Smooth muscle cell (in vitro differentiated cells): ENCODE results near the gene SYNDIG1. TPM values are rescaled to one million over a fixed set of nuclear protein-coding genes. Genes with fewer than 3 reads are reported as not detected.

Experiments
- DNase-seq: peaks from one replicate; lab custom pipeline; 2025; ENCODE audit not compliant: unreplicated experiment; lab: John Stamatoyannopoulos, UW
- H2AFZ ChIP-seq: fragments of 200-600 bp; sonication (generic); 2 replicates; pipeline ENCODE4 v1.6.0; 2016; ENCODE audit warnings: antibody characterized with exemption, low read depth, mild to moderate bottlenecking
- H3F3A ChIP-seq: fragments of 200-600 bp; sonication (generic); 2 replicates; pipeline ENCODE4 v1.6.0; 2017; ENCODE audit warnings: antibody characterized with exemption, low read depth
- H3K27ac ChIP-seq: fragments of 200-600 bp; sonication (generic); 2 replicates; pipeline ENCODE4 v1.5.1; 2016; ENCODE audit warnings: low read depth, mild to moderate bottlenecking
- H3K27me3 ChIP-seq: fragments of 200-600 bp; sonication (generic); 2 replicates; pipeline ENCODE4 v1.6.1; 2016; ENCODE audit warnings: low read depth, mild to moderate bottlenecking
- H3K36me3 ChIP-seq: fragments of 200-600 bp; sonication (generic); 2 replicates; pipeline ENCODE4 v1.5.1; 2016; ENCODE audit warnings: low read depth
- H3K4me1 ChIP-seq: fragments of 200-600 bp; sonication (generic); 2 replicates; pipeline ENCODE4 v1.5.1; 2016; ENCODE audit warnings: low read depth
- H3K4me2 ChIP-seq: fragments of 200-600 bp; sonication (generic); 2 replicates; pipeline ENCODE4 v1.6.0; 2016; ENCODE audit warnings: mild to moderate bottlenecking
- H3K4me3 ChIP-seq: fragments of 200-600 bp; sonication (generic); 2 replicates; pipeline ENCODE4 v1.5.1; 2016; ENCODE audit warnings: mild to moderate bottlenecking
- H3K79me2 ChIP-seq: fragments of 200-600 bp; sonication (generic); 2 replicates; pipeline ENCODE4 v1.6.0; 2016; ENCODE audit warnings: low read depth, mild to moderate bottlenecking
- H3K9ac ChIP-seq: fragments of 200-600 bp; sonication (generic); 2 replicates; pipeline ENCODE4 v1.6.0; 2016; ENCODE audit warnings: low read depth
- H3K9me3 ChIP-seq: fragments of 200-600 bp; sonication (generic); replicated peaks from 2 replicates; pipeline ENCODE4 v1.5.1; 2016; ENCODE audit warnings: low read depth
- H4K20me1 ChIP-seq: fragments of 200-600 bp; sonication (generic); 2 replicates; pipeline ENCODE4 v1.6.0; 2016; ENCODE audit warnings: low read depth
- WGBS: methylation state at CpG from one replicate; pipeline ENCODE4 v1.1.7; 2016; ENCODE audit warnings: low lambda C conversion rate; 5-methylcytosine and 5-hydroxymethylcytosine counted together
- polyA plus RNA-seq: library from polyadenylated mRNA; unstranded; fragments of >200 nt; fragmentation: Nextera tagmentation; extraction: Ambion mirVana; gene quantifications from 2 replicates; pipeline ENCODE4 v1.2.1, GENCODE V29; 2016
- total RNA-seq: library from RNA; depleted of rRNA; stranded (reverse); fragments of >200 nt; gene quantifications from 2 replicates; pipeline ENCODE4 v1.2.3, GENCODE V29; 2014
- TF ChIP-seq, protein P1 (sequence below): fragments of 200-600 bp; sonication (generic); IDR thresholded peaks from 2 replicates; pipeline ENCODE4 v1.5.1; 2017; ENCODE audit warnings: borderline replicate concordance, mild to moderate bottlenecking, antibody characterized with exemption; ENCODE audit not compliant: insufficient read depth, poor library complexity, severe bottlenecking

Gene SYNDIG1
- total and polyA plus RNA-seq, 2 experiments from 2014 or later: 1.8 to 2.2 TPM

DNA sequence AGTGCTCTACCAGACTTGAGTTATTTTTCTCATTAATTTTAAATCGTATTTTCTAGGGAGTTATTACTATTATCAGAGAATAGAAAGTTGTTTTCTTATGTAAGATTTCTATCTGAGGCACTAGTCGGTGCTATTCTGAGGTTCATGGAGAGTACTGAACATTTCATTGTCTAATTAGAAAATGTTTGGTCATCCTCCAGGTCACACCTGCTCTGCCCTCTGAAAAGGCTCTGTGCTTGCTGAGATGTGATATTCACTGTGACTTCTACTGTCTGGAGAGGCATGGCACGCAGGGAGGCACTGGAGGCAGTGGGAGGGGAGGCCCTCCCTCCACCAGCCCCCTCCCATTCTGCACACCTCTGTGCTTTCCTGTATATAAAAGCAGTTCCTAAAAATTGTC lies 3.0 kb downstream of the SYNDIG1 start:
- no peak overlapping the region for H3K27ac ChIP-seq
- no peak overlapping the region for H3K4me2 ChIP-seq
- TF ChIP-seq, protein P1, sequence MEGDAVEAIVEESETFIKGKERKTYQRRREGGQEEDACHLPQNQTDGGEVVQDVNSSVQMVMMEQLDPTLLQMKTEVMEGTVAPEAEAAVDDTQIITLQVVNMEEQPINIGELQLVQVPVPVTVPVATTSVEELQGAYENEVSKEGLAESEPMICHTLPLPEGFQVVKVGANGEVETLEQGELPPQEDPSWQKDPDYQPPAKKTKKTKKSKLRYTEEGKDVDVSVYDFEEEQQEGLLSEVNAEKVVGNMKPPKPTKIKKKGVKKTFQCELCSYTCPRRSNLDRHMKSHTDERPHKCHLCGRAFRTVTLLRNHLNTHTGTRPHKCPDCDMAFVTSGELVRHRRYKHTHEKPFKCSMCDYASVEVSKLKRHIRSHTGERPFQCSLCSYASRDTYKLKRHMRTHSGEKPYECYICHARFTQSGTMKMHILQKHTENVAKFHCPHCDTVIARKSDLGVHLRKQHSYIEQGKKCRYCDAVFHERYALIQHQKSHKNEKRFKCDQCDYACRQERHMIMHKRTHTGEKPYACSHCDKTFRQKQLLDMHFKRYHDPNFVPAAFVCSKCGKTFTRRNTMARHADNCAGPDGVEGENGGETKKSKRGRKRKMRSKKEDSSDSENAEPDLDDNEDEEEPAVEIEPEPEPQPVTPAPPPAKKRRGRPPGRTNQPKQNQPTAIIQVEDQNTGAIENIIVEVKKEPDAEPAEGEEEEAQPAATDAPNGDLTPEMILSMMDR: no peak
- H3F3A ChIP-seq: no peaks in the 10 kb centered on the region
- H3K9ac ChIP-seq: no peak overlapping the region
- H2AFZ ChIP-seq: no peak overlapping the region
- H3K27me3 ChIP-seq: peaks cover 51% of the 10 kb centered on the region
- no peaks in the 10 kb centered on the region for H4K20me1 ChIP-seq
- H3K79me2 ChIP-seq: no peaks in the 10 kb centered on the region
- H3K9me3 ChIP-seq: no peaks in the 10 kb centered on the region
- H3K4me1 ChIP-seq: peaks cover 12% of the 10 kb centered on the region
- H3K36me3 ChIP-seq: no peaks in the 10 kb centered on the region
- 83% methylated on average over 3 of the region's 3 CpGs for WGBS
- no peak overlapping the region for H3K4me3 ChIP-seq
- DNase-seq: no peak

DNA sequence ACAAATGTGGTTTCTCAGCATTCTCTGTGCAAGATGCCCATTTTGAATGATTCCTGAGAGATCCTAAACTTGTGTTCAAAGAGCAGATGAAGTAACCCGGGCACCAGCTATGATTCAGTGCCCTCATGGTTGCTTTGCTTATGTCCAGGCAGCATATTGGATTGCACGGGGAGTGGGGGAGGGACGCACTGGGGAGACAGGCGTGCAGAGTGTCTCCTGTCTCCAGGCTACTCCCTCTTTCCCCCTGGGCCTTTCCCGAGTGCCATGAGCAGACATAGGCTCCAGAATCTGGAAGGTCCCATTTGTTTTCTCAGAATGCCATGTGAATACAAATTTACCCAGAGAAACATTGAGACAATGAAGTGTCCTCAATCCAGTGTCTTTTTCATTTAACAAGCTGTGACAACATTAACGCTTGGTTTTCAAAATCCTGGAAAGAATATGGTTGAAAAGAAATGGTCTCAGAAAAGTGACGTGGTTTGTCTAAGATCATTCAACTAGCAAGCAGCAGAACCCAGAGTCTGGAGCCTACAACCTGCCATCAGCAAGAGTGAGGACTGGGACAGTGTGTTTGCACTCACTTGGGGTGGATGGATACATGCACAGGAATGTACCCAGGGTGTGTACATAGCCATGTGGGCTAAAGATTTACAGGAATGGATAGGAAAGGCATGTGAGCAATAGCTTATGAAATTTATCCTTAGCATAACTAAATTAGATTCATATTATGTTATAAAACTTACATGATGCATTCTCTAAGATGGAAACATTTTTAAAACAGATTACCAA lies 4.2 kb downstream of the SYNDIG1 start:
- TF ChIP-seq, protein P1: no peak
- no peak overlapping the region for H2AFZ ChIP-seq
- WGBS: 86% methylated on average over 7 of the region's 7 CpGs
- no peaks in the 10 kb centered on the region for H3K9me3 ChIP-seq
- no peak for DNase-seq
- no peaks in the 10 kb centered on the region for H4K20me1 ChIP-seq
- peaks cover 4% of the 10 kb centered on the region for H3K4me1 ChIP-seq
- no peaks in the 10 kb centered on the region for H3K79me2 ChIP-seq
- no peak overlapping the region for H3K4me2 ChIP-seq
- H3K4me3 ChIP-seq: no peak overlapping the region
- no peak overlapping the region for H3K27ac ChIP-seq
- no peaks in the 10 kb centered on the region for H3F3A ChIP-seq
- H3K9ac ChIP-seq: no peak overlapping the region
- H3K27me3 ChIP-seq: peaks cover 42% of the 10 kb centered on the region
- H3K36me3 ChIP-seq: no peaks in the 10 kb centered on the region

DNA sequence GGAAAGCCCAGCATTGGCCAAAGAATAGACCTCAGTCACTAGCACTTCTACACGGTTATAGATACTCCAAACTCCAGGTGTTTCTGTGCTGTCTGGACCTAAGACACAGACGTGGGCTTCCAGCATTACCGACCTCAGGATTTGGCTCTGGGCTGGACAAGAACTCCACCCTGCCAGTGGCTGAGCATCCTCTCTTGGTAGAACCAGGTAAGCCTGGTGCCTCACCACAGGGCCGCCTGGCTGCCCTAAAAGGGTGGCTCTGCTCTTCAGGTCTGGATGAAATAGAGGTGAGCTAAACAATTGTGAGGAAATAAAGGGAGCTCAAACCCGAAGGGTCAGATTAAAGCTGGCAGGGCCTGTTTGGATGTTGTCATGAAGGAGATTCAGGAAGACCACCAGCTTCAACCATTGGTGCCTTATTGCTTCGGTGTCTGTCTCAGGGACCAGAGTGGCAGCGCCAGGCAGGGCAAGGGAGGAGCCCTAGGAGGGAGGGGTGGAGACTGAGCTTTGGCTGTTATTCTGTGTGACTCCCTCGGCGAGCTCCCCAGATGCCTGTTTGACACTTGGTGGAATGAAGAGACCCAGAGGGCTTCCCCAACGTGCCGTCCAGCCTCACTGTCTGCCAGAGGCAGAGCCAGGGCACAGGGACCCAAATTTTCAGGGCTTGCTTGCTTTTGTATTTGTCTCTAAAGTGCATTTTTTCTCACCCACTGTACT lies 8.6 kb downstream of the SYNDIG1 start:
- H3K36me3 ChIP-seq: no peaks in the 10 kb centered on the region
- H3K27me3 ChIP-seq: peaks cover 4% of the 10 kb centered on the region
- no peaks in the 10 kb centered on the region for H3K9me3 ChIP-seq
- WGBS: 87% methylated on average over 11 of the region's 11 CpGs
- no peak overlapping the region for H3K9ac ChIP-seq
- H3K4me1 ChIP-seq: no peaks in the 10 kb centered on the region
- H2AFZ ChIP-seq: no peak overlapping the region
- H4K20me1 ChIP-seq: no peaks in the 10 kb centered on the region
- no peaks in the 10 kb centered on the region for H3K79me2 ChIP-seq
- DNase-seq: no peak
- no peaks in the 10 kb centered on the region for H3F3A ChIP-seq
- no peak overlapping the region for H3K4me3 ChIP-seq
- TF ChIP-seq, protein P1: no peak
- H3K4me2 ChIP-seq: no peak overlapping the region
- H3K27ac ChIP-seq: no peak overlapping the region
